Activated naive CD4-positive, alpha-beta T cell treated with anti-CD3 and anti-CD28 coated beads, Interleukin-2, amount 50 U/mL, for 72 hours (primary cell): ENCODE results near the gene GRPEL1. TPM values are rescaled to one million over a fixed set of nuclear protein-coding genes. Genes with fewer than 3 reads are reported as not detected.

Experiments
- ATAC-seq, 2 donors: fragments of 150-1000 bp; cut with Tn5 transposase; 2 replicates each; pipeline ENCODE4 v1.10.0; 2021; ENCODE audit warnings: mild to moderate bottlenecking in 2 of 2, moderate library complexity in 2 of 2
- DNase-seq, 2 donors: peaks; one replicate each; pipeline ENCODE4 v3.0.0; 2021 to 2022; ENCODE audit warnings: low spot score in 2 of 2
- H3K27ac Mint-ChIP-seq, 2 donors: one replicate each; pipeline ENCODE4 v1.8.0; 2022; ENCODE audit warnings: mild to moderate bottlenecking in 2 of 2, mixed read lengths in 2 of 2
- H3K36me3 Mint-ChIP-seq, 2 donors: one replicate each; pipeline ENCODE4 v1.8.0; 2022; ENCODE audit warnings: mixed read lengths in 2 of 2
- H3K9me3 Mint-ChIP-seq, 2 donors: one replicate each; pipeline ENCODE4 v1.8.0; 2022; ENCODE audit warnings: mixed read lengths in 2 of 2
- total RNA-seq, 2 donors: library from RNA; stranded (reverse); gene quantifications; one replicate each; pipeline ENCODE4 v1.2.3, GENCODE V29; 2022

Gene GRPEL1
- total RNA-seq, 2 donors from 2014 or later, result 60.7 to 81.9 TPM

GRCh38 chr4:7043284-7044136 lies 24.4 kb downstream of the GRPEL1 start, which contains the start of gene TADA2B:
TSS of gene TADA2B (plus strand) at chr4:7043372. CDS start at chr4:7043580, 208 bp downstream.
- peak; percentile 58 to 60 for ATAC-seq
- peak; percentile 72 to 96 for DNase-seq
- Mint-ChIP-seq H3K27ac (peak within 1 kb of the TSS; percentile 87 to 96), H3K9me3 (no peaks in the 10 kb centered on the region), H3K36me3 (no peaks in the 10 kb centered on the region)

- H3K27ac Mint-ChIP-seq, result peak overlapping the region; percentile 87 to 88
- ATAC-seq (peak; percentile 85 to 88), DNase-seq (peak in 1 of 2 donors; percentile 98)
- H3K9me3 Mint-ChIP-seq, result no peaks in the 10 kb centered on the region
- no peaks in the 10 kb centered on the region for H3K36me3 Mint-ChIP-seq
Measured at GRCh38 chr4:7042503-7043283, 25.2 kb downstream of the GRPEL1 start.

- H3K27ac Mint-ChIP-seq, result peak overlapping the region in 1 of 2 donors; percentile 50
- no peak for DNase-seq
- no peaks in the 10 kb centered on the region for H3K9me3 Mint-ChIP-seq
- H3K36me3 Mint-ChIP-seq, result no peaks in the 10 kb centered on the region
- no peak for ATAC-seq
Measured at GRCh38 chr4:7041801-7042502, 25.9 kb downstream of the GRPEL1 start.

- DNase-seq, result no peak
- H3K27ac Mint-ChIP-seq, result no peak overlapping the region
- H3K36me3 Mint-ChIP-seq, result no peaks in the 10 kb centered on the region
- H3K9me3 Mint-ChIP-seq, result no peaks in the 10 kb centered on the region
- no peak for ATAC-seq
Measured at GRCh38 chr4:7041246-7041645, 26.6 kb downstream of the GRPEL1 start.

- Mint-ChIP-seq H3K36me3 (no peaks in the 10 kb centered on the region), H3K27ac (no peak overlapping the region), H3K9me3 (no peaks in the 10 kb centered on the region)
- ATAC-seq (no peak), DNase-seq (no peak)
Measured at GRCh38 chr4:7040765-7041164, 27.1 kb downstream of the GRPEL1 start.

- DNase-seq, result no peak
- Mint-ChIP-seq H3K9me3 (no peaks in the 10 kb centered on the region), H3K36me3 (no peaks in the 10 kb centered on the region), H3K27ac (no peak overlapping the region)
- no peak for ATAC-seq
Measured at GRCh38 chr4:7037425-7037824, 30.4 kb downstream of the GRPEL1 start.

- Mint-ChIP-seq H3K36me3 (peaks cover 0 to 5% of the 10 kb centered on the region in 2 donors), H3K27ac (no peak overlapping the region), H3K9me3 (no peaks in the 10 kb centered on the region)
- DNase-seq, result no peak
- ATAC-seq, result peak in 1 of 2 donors; percentile 21
Measured at GRCh38 chr4:7034262-7035081, 33.4 kb downstream of the GRPEL1 start.

GRCh38 chr4:7032596-7032995 lies 35.3 kb downstream of the GRPEL1 start:
- no peak for ATAC-seq
- Mint-ChIP-seq H3K36me3 (peaks cover 0 to 5% of the 10 kb centered on the region in 2 donors), H3K9me3 (no peaks in the 10 kb centered on the region), H3K27ac (peak overlapping the region in 1 of 2 donors; percentile 81)
- no peak for DNase-seq

- Mint-ChIP-seq H3K27ac (peak overlapping the region in 1 of 2 donors; percentile 81), H3K36me3 (peaks cover 1 to 9% of the 10 kb centered on the region in 2 donors), H3K9me3 (no peaks in the 10 kb centered on the region)
- DNase-seq, result no peak
- no peak for ATAC-seq
Measured at GRCh38 chr4:7031558-7032449, 36.1 kb downstream of the GRPEL1 start.

- no peaks in the 10 kb centered on the region for H3K9me3 Mint-ChIP-seq
- DNase-seq (no peak), ATAC-seq (no peak)
- H3K27ac Mint-ChIP-seq, result peak overlapping the region; percentile 14 to 81
- H3K36me3 Mint-ChIP-seq, result peaks cover 5 to 17% of the 10 kb centered on the region in 2 donors
Measured at GRCh38 chr4:7030856-7031255, 37.0 kb downstream of the GRPEL1 start.

- Mint-ChIP-seq H3K9me3 (no peaks in the 10 kb centered on the region), H3K27ac (peak overlapping the region; percentile 14 to 68), H3K36me3 (peaks cover 5 to 17% of the 10 kb centered on the region in 2 donors)
- DNase-seq, result no peak
- ATAC-seq, result no peak
Measured at GRCh38 chr4:7029921-7030320, 37.9 kb downstream of the GRPEL1 start.

- Mint-ChIP-seq H3K9me3 (no peaks in the 10 kb centered on the region), H3K27ac (peak overlapping the region; percentile 20 to 68), H3K36me3 (peaks cover 5 to 17% of the 10 kb centered on the region in 2 donors)
- DNase-seq, result no peak
- no peak for ATAC-seq
Measured at GRCh38 chr4:7029212-7029611, 38.7 kb downstream of the GRPEL1 start.

- H3K36me3 Mint-ChIP-seq, result peaks cover 5 to 17% of the 10 kb centered on the region in 2 donors
- no peak for DNase-seq
- H3K9me3 Mint-ChIP-seq, result no peaks in the 10 kb centered on the region
- H3K27ac Mint-ChIP-seq, result peak overlapping the region in 1 of 2 donors; percentile 80
- ATAC-seq, result no peak
Measured at GRCh38 chr4:7027913-7028312, 40.0 kb downstream of the GRPEL1 start.

GRCh38 chr4:7027284-7027683 lies 40.6 kb downstream of the GRPEL1 start:
- Mint-ChIP-seq H3K36me3 (peaks cover 5 to 17% of the 10 kb centered on the region in 2 donors), H3K27ac (peak overlapping the region in 1 of 2 donors; percentile 53), H3K9me3 (no peaks in the 10 kb centered on the region)
- DNase-seq (no peak), ATAC-seq (no peak)

GRCh38 chr4:7026107-7026506 lies 41.8 kb downstream of the GRPEL1 start:
- peaks cover 5 to 17% of the 10 kb centered on the region in 2 donors for H3K36me3 Mint-ChIP-seq
- H3K27ac Mint-ChIP-seq, result peak overlapping the region in 1 of 2 donors; percentile 53
- ATAC-seq (no peak), DNase-seq (no peak)
- no peaks in the 10 kb centered on the region for H3K9me3 Mint-ChIP-seq
